Adipocyte (in vitro differentiated cells): ENCODE measurements around the gene SEC61A2.

Source experiments
- DNase-seq: peaks from one replicate; pipeline ENCODE4 v3.0.0-alpha.2; 2015; ENCODE audit warnings: low read depth
- H3K27me3 ChIP-seq: replicated peaks from 2 replicates; pipeline ENCODE4 v1.7.0; 2013; ENCODE audit warnings: mild to moderate bottlenecking, low read length, moderate library complexity; ENCODE audit not compliant: control insufficient read depth, insufficient read depth
- H3K36me3 ChIP-seq: 2 replicates; pipeline ENCODE4 v1.7.0; 2013; ENCODE audit warnings: low read length, mild to moderate bottlenecking, moderate library complexity; ENCODE audit not compliant: control insufficient read depth, insufficient read depth, severe bottlenecking
- H3K4me1 ChIP-seq: 2 replicates; pipeline ENCODE4 v1.7.0; 2013; ENCODE audit warnings: mild to moderate bottlenecking, low read length, moderate library complexity; ENCODE audit not compliant: control insufficient read depth, insufficient read depth
- H3K4me3 ChIP-seq: 2 replicates; pipeline ENCODE4 v1.7.0; 2013; ENCODE audit warnings: mild to moderate bottlenecking, low read length, moderate library complexity
- H3K9ac ChIP-seq: 2 replicates; pipeline ENCODE4 v1.7.0; 2013; ENCODE audit warnings: mild to moderate bottlenecking, low read length, moderate library complexity
- H3K9me3 ChIP-seq: 2 replicates; pipeline ENCODE4 v1.7.0; 2013; ENCODE audit warnings: mild to moderate bottlenecking, low read length, moderate library complexity; ENCODE audit not compliant: control insufficient read depth

Gene SEC61A2

DNA sequence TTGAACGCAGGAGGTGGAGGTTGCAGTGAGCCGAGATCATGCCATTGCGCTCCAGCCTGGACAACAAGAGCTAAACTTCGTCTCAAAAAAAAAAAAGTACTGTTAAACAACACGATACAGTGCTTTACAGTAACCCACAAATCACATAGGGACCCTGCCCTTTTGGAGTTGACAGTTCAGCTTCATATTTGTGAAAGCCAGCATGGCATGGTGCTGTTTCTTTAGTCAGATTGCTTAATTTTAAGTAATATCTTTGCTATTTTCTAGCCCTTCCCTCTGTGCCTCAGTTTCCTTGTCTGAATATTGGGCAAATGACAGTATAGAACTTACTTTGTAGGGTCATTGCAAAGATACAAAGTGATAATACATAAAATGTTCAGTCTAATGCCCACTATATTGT lies 71.4 kb downstream of the SEC61A2 start:
- no peak for DNase-seq
- peaks cover 58% of the 10 kb centered on the region for H3K36me3 ChIP-seq
- no peak overlapping the region for H3K4me3 ChIP-seq
- H3K9me3 ChIP-seq = no peaks in the 10 kb centered on the region
- H3K4me1 ChIP-seq = peaks cover 6% of the 10 kb centered on the region
- H3K9ac ChIP-seq = no peak overlapping the region
- no peaks in the 10 kb centered on the region for H3K27me3 ChIP-seq

DNA sequence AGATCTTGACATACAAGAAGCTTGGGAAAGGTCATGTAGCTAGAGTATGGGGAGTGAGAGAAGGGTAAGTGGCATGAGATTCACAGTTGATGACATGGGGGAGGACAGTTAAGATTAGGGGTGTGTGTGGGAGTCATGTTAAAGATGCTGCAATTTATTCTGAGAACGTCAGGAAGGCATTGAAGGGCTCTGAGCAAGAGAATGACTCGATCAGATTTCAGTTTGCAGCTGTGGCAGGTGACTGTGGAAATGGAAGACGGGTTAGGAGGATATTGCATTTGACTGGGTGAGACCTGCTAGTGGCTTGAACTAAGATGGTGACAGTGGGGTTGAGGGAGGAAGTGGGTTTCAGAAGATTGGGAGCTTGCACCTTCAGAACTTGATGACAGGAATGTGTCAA lies 72.1 kb downstream of the SEC61A2 start:
- Histone ChIP-seq H3K4me3 (no peak overlapping the region), H3K27me3 (no peaks in the 10 kb centered on the region), H3K36me3 (peaks cover 58% of the 10 kb centered on the region), H3K9ac (no peak overlapping the region), H3K4me1 (peaks cover 6% of the 10 kb centered on the region), H3K9me3 (no peaks in the 10 kb centered on the region)
- DNase-seq = no peak

DNA sequence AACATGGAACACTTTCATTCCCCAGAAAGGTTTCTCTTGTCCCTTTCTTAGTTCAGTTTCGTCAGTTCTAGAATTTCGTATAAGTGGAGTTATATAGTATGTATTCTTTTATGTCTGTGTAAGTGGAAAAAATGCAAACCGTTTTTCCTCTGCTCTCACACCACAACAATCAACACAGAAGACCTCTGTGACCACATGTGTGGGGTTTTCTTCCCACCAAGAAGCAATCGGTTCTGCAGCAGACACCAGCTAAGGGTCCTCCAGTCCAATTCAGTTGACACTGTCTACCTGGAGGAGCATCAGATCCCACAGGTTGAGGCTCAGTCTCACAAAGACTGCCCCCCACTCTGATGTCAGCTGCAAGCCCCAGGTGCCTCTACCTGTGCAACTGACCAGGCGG lies 72.7 kb downstream of the SEC61A2 start:
- Histone ChIP-seq H3K27me3 (no peaks in the 10 kb centered on the region), H3K4me3 (no peak overlapping the region), H3K9me3 (no peaks in the 10 kb centered on the region), H3K4me1 (peaks cover under 1% of the 10 kb centered on the region), H3K36me3 (peaks cover 59% of the 10 kb centered on the region), H3K9ac (no peak overlapping the region)
- no peak for DNase-seq

DNA sequence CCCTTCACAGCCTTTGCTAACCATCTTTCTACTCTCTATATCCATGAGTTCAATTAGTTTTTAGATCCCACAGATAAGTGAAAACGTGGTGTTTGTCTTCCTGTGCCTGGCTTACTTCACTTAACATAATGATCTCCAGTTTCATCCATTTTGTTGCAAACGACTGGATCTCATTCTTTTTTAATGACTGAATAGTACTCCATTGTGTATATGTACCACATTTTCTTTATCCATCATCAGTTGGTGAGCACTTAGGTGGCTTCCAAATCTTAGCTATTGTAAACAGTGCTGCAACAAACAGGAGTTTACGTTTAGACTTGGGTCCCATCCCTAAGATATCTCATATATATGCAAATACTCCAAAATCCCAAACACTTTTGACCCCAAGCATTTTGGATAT lies 75.6 kb downstream of the SEC61A2 start:
- Histone ChIP-seq H3K4me3 (no peak overlapping the region), H3K36me3 (peaks cover 69% of the 10 kb centered on the region), H3K4me1 (no peaks in the 10 kb centered on the region), H3K9me3 (no peaks in the 10 kb centered on the region), H3K27me3 (no peaks in the 10 kb centered on the region), H3K9ac (no peak overlapping the region)
- no peak for DNase-seq

DNA sequence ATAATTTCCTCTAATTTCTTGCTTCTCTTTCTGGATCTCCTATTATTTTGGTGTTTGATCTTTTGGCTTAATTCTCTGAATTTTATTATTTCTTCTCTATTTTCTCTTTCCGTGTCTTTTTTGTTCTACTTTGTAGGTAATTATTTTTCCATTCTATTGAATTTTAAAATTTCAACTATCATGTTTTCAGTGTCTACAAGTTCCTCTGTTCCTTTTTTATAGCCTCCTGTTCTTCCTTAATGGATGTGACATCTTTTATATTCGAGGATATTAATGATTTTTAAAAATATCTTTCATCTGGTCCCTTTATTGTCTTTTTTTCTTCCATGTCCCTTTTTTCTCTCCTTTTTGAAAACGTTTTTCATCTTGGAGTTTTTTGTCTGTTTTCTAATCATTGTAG lies 77.6 kb downstream of the SEC61A2 start:
- H3K36me3 ChIP-seq = peaks cover 68% of the 10 kb centered on the region
- H3K9ac ChIP-seq = no peak overlapping the region
- DNase-seq = no peak
- no peaks in the 10 kb centered on the region for H3K27me3 ChIP-seq
- H3K4me1 ChIP-seq = no peaks in the 10 kb centered on the region
- H3K4me3 ChIP-seq = no peak overlapping the region
- no peaks in the 10 kb centered on the region for H3K9me3 ChIP-seq

DNA sequence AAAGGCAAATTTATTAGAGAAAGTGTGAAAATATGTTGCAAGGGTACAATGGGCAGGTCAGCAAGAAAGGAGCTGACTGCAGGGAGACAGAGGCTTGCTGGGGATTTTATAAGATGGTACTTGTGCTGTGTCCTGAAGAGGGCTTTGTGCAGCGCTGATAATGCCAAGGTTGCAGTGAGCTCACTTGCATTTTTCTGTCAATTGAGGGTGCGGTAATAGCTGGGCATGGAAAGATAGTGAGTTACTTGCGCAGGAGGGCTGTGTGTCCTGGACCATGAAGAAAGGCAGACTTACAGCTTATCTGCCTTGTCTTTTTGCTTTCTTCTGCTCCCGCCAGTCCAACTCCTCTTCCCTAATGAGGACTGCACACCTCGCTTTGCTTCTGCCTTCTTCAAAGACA lies 79.0 kb downstream of the SEC61A2 start:
- Histone ChIP-seq H3K27me3 (no peaks in the 10 kb centered on the region), H3K9ac (no peak overlapping the region), H3K36me3 (peaks cover 68% of the 10 kb centered on the region), H3K9me3 (no peaks in the 10 kb centered on the region), H3K4me3 (no peak overlapping the region), H3K4me1 (no peaks in the 10 kb centered on the region)
- DNase-seq = no peak

DNA sequence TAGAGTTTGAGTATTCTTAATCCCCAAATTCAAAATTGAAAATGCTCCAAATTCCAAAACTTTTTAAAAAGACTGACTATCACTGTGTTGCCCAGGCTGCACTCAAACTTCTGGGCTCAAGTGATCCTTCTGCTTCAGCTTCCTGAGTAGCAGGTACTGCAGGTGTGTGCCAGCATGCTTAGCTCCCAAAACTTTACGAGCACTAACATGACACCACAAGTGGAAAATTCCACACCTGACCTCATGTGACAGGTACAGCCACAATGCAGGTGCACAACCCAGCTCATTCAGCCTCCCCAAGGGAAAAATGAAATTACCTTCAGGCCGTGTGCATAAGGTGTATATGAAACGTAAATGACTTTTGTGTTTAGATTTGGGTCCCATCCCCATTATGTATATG lies 83.0 kb downstream of the SEC61A2 start:
- H3K27me3 ChIP-seq = no peaks in the 10 kb centered on the region
- H3K9ac ChIP-seq = no peak overlapping the region
- H3K36me3 ChIP-seq = peaks cover 66% of the 10 kb centered on the region
- DNase-seq = no peak
- no peak overlapping the region for H3K4me3 ChIP-seq
- no peaks in the 10 kb centered on the region for H3K9me3 ChIP-seq
- H3K4me1 ChIP-seq = peaks cover 23% of the 10 kb centered on the region

DNA sequence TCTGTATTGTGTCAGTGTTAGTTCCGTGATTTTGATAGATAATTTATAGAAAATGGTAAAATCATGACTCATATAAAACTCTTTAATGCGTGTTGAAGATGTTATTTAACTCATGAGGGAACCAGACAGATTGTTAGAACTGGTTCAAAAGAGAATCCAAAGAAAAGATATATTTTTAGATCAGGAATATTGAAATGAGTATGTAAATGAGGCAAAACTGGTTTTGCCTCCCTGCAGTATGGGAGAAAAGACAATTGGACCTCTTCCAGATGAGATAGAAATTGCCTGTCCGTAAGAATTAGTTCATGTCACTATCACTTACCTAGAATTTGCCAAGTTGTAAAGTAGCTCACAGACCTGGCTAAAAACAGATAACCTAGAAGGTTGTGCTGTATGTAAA lies 84.1 kb downstream of the SEC61A2 start:
- Histone ChIP-seq H3K27me3 (no peaks in the 10 kb centered on the region), H3K4me3 (no peak overlapping the region), H3K36me3 (peaks cover 63% of the 10 kb centered on the region), H3K4me1 (peaks cover 23% of the 10 kb centered on the region), H3K9me3 (no peaks in the 10 kb centered on the region), H3K9ac (no peak overlapping the region)
- no peak for DNase-seq

DNA sequence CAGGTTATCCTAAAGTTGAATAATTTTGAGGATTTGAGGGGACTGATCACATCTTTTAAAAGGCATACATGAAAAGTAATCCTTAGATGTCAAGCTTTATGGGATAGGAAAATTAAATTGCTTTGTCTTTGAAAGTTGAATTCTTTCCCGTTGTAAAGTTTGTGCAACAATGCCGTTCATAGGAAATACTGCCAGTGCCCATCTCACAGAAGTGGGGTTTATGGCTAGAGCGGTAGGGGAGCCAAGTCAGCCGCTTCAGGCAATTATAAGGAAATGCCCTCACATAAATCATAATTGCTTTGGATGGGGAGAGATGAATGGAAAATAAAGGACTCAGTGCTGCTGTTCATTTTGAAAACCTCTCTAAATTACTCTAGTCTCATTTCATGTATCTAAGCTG lies 84.6 kb downstream of the SEC61A2 start:
- no peak for DNase-seq
- Histone ChIP-seq H3K4me3 (no peak overlapping the region), H3K4me1 (peaks cover 23% of the 10 kb centered on the region), H3K36me3 (peaks cover 67% of the 10 kb centered on the region), H3K9me3 (no peaks in the 10 kb centered on the region), H3K9ac (peak overlapping the region; percentile 54), H3K27me3 (no peaks in the 10 kb centered on the region)

DNA sequence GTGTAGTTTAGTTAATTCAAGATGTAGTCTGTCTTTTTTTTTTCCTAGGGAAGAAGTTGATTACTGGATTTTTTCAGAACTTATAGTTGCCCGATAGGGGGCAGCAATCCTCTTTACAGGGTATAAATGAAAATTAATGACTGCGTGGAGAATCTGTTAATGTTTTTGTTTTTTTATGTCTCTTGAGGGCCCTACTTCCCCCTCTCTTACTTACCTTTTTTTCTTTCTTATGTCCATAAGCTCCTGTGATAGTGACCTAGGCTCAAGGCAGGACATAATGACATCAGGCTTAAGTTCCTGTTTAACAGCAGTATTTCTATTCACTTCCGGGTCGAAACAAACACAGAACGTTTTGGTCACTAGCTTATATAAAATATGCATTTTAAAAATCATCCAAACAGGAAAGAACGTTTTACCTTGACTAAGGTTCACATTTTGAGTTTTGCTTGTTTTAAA lies 85.3 kb downstream of the SEC61A2 start:
- DNase-seq = peak; percentile 90
- H3K36me3 ChIP-seq = peaks cover 68% of the 10 kb centered on the region

More for the DNA sequence above, 85.3 kb downstream of the SEC61A2 start:
- Histone ChIP-seq H3K9ac (peak overlapping the region; percentile 54), H3K27me3 (no peaks in the 10 kb centered on the region), H3K4me3 (no peak overlapping the region), H3K9me3 (no peaks in the 10 kb centered on the region), H3K4me1 (peaks cover 23% of the 10 kb centered on the region)
